SK-N-SH treated with all-trans-retinoic acid at 6 μM for 48 hours (cell line): Measurements from ENCODE around the gene TNNI2.

Experiments used
- ATAC-seq: fragments of 200-7000 bp; cut with Tn5 transposase; 3 replicates; pipeline ENCODE4 v1.9.1; 2020; ENCODE audit warnings: mild to moderate bottlenecking, moderate library complexity
- ARNTL ChIP-seq: fragments of 450-650 bp; formaldehyde crosslinking; IDR thresholded peaks from 2 replicates; pipeline ENCODE4 v1.5.0; 2020; ENCODE audit warnings: low read depth, mild to moderate bottlenecking, moderate library complexity, borderline replicate concordance
- BACH2 ChIP-seq: fragments of 250-450 bp; sonication (Bioruptor Pico); IDR thresholded peaks from 2 replicates; pipeline ENCODE4 v1.9.0; 2021; ENCODE audit warnings: mild to moderate bottlenecking, borderline replicate concordance
- CREB5 ChIP-seq: fragments of 250-450 bp; sonication (Bioruptor Pico); IDR thresholded peaks from 2 replicates; pipeline ENCODE4 v1.5.1; 2020; ENCODE audit warnings: low read depth, mild to moderate bottlenecking, moderate library complexity
- CSDC2 ChIP-seq: fragments of 250-450 bp; sonication (Bioruptor Pico); IDR thresholded peaks from 2 replicates; pipeline ENCODE4 v1.5.0; 2020; ENCODE audit warnings: mild to moderate bottlenecking, moderate library complexity
- ESRRG ChIP-seq: fragments of 250-450 bp; sonication (Bioruptor Pico); IDR thresholded peaks from 2 replicates; pipeline ENCODE4 v1.6.1; 2021; ENCODE audit warnings: mild to moderate bottlenecking
- GLIS3 ChIP-seq: fragments of 250-450 bp; sonication (Bioruptor Pico); IDR thresholded peaks from 2 replicates; pipeline ENCODE4 v1.5.0; 2020; ENCODE audit warnings: mild to moderate bottlenecking, moderate library complexity
- OSR1 ChIP-seq: fragments of 250-450 bp; sonication (Bioruptor Pico); IDR thresholded peaks from 2 replicates; pipeline ENCODE4 v1.8.0; 2022; ENCODE audit warnings: moderate library complexity, mild to moderate bottlenecking, inconsistent platforms
- PATZ1 ChIP-seq: fragments of 250-450 bp; sonication (Bioruptor Pico); IDR thresholded peaks from 2 replicates; pipeline ENCODE4 v1.8.0; 2020; ENCODE audit warnings: mild to moderate bottlenecking, moderate library complexity, borderline replicate concordance
- POU6F1 ChIP-seq: fragments of 250-450 bp; sonication (Bioruptor Pico); IDR thresholded peaks from 2 replicates; pipeline ENCODE4 v1.8.0; 2021; ENCODE audit warnings: low read depth, mild to moderate bottlenecking, moderate library complexity, borderline replicate concordance
- PPARA ChIP-seq: fragments of 250-450 bp; sonication (Bioruptor Pico); IDR thresholded peaks from 2 replicates; pipeline ENCODE4 v1.5.0; 2020; ENCODE audit warnings: mild to moderate bottlenecking, borderline replicate concordance
- SNAI2 ChIP-seq: fragments of 250-450 bp; sonication (Bioruptor Pico); IDR thresholded peaks from 2 replicates; pipeline ENCODE4 v1.5.0; 2020; ENCODE audit warnings: mild to moderate bottlenecking, moderate library complexity
- TCF4 ChIP-seq: fragments of 250-450 bp; sonication (Bioruptor Pico); IDR thresholded peaks from 2 replicates; pipeline ENCODE4 v1.8.0; 2021; ENCODE audit warnings: mild to moderate bottlenecking, moderate library complexity, borderline replicate concordance
- TOX ChIP-seq: fragments of 250-450 bp; sonication (Bioruptor Pico); IDR thresholded peaks from 2 replicates; pipeline ENCODE4 v1.8.0; 2021; ENCODE audit warnings: mild to moderate bottlenecking, moderate library complexity, borderline replicate concordance
- TSHZ2 ChIP-seq: fragments of 250-450 bp; sonication (Bioruptor Pico); IDR thresholded peaks from 2 replicates; pipeline ENCODE4 v1.5.0; 2020; ENCODE audit warnings: mild to moderate bottlenecking, moderate library complexity
- ZC3H10 ChIP-seq: fragments of 250-450 bp; sonication (Bioruptor Pico); IDR thresholded peaks from 2 replicates; pipeline ENCODE4 v1.5.1; 2021; ENCODE audit warnings: mild to moderate bottlenecking, moderate library complexity
- ZFP3 ChIP-seq: fragments of 250-450 bp; sonication (Bioruptor Pico); IDR thresholded peaks from 2 replicates; pipeline ENCODE4 v1.5.0; 2020; ENCODE audit warnings: mild to moderate bottlenecking, moderate library complexity
- ZFP30 ChIP-seq: fragments of 450-650 bp; formaldehyde crosslinking; IDR thresholded peaks from 2 replicates; pipeline ENCODE4 v1.5.0; 2022; ENCODE audit warnings: mild to moderate bottlenecking, moderate library complexity
- ZNF565 ChIP-seq: fragments of 450-650 bp; formaldehyde crosslinking; conservative IDR thresholded peaks from 2 replicates; pipeline ENCODE4 v1.5.0; 2020; ENCODE audit warnings: low read depth, mild to moderate bottlenecking, moderate library complexity
- ZNF70 ChIP-seq: fragments of 450-650 bp; formaldehyde crosslinking; IDR thresholded peaks from 2 replicates; pipeline ENCODE4 v1.5.0; 2020; ENCODE audit warnings: mild to moderate bottlenecking, moderate library complexity
- ZNF8 ChIP-seq: fragments of 450-650 bp; formaldehyde crosslinking; IDR thresholded peaks from 2 replicates; pipeline ENCODE4 v1.5.0; 2020; ENCODE audit warnings: mild to moderate bottlenecking, moderate library complexity

TNNI2 gene

GRCh38 chr11:1817511-1817910 is 21.3 kb upstream of the TNNI2 start (continued):
- TF ChIP-seq POU6F1 (CRISPR knock-in tag) (no peak), ARNTL (no peak), GLIS3 (CRISPR knock-in tag) (no peak), ZNF565 (no peak)
- TF ChIP-seq, all 23 proteins: peak for 0

- TF ChIP-seq PATZ1 (no peak), BACH2 (no peak), CSDC2 (CRISPR knock-in tag) (no peak), CREB5 (CRISPR knock-in tag) (no peak), ZNF70 (no peak), OSR1 (CRISPR knock-in tag) (no peak), ARNTL (no peak), SNAI2 (no peak), PPARA (no peak), ZNF8 (CRISPR knock-in tag) (no peak), GLIS3 (CRISPR knock-in tag) (no peak), ZFP3 (CRISPR knock-in tag) (no peak), ESRRG (no peak), ZFP30 (CRISPR knock-in tag) (no peak), POU6F1 (CRISPR knock-in tag) (no peak), TCF4 (CRISPR knock-in tag) (no peak), TOX (CRISPR knock-in tag) (no peak)
- no peak for ATAC-seq
These were observed 19.7 kb upstream of the TNNI2 start for GRCh38 chr11:1819074-1819473.

- ATAC-seq: no peak
- no peak for TF ChIP-seq ESRRG
- TF ChIP-seq ARNTL: no peak
- no peak for TF ChIP-seq TSHZ2 (CRISPR knock-in tag)
- no peak for TF ChIP-seq CREB5 (CRISPR knock-in tag)
- no peak for TF ChIP-seq ZC3H10 (CRISPR knock-in tag)
- no peak for TF ChIP-seq BACH2
- no peak for TF ChIP-seq CSDC2 (CRISPR knock-in tag)
- TF ChIP-seq, all 23 proteins: peak for 0
These were observed 18.1 kb upstream of the TNNI2 start for GRCh38 chr11:1820463-1821325.
